Suppressor macrophage treated with lipopolysaccharide for 1 hour (primary cell): Measurements from ENCODE around the gene SMG9.
"Not testable (repeated sequence)": the region's sequence is repeated elsewhere in the genome, so short reads cannot be mapped to it uniquely, and the experiment has no call there.

Experiments
- DNase-seq, 3 donors: peaks; one replicate each; pipeline ENCODE4 v3.0.0-alpha.2; 2020 to 2022

SMG9 gene

DNA sequence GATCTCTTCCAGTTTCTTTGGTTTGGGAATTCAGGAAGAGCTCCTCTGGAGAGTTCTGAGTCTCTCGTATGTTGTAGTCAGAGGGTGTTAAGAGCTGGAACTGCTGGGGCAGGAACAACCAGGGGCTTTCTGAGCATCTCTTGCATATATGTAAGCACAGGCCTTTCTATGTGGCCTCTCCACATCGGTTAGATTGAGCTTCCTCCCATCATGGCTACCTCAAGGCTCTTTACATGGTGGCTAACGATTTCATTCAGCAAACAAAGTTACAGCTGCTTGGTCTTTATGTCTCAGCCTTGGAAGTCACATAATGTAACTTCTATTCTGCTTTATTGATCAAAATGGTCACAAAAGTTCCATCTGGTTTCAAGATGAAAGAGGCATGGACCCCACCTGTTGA lies 64.3 kb downstream of the SMG9 start:
- DNase-seq, result no peak

GRCh38 chr19:43688059-43688701 lies 66.6 kb downstream of the SMG9 start:
- DNase-seq, result peak; percentile 56 to 61 (median 57)

DNA sequence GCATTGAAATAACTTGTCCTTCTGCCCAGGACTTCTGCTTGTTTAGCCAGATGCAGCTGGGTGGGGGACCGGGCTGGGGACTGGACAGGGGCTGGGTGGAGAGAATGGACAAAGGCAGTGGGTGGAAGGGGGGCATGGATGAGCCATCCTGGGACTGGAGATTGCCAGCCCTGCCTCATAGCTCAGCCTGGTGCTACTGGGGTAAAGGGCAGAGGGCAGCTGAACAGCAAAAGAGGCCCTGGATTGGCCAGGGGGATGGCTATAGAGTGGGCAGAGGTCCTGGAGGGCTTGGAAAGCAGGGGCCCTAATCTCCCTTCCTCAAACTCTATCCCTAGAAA lies 67.1 kb downstream of the SMG9 start:
- peak in 1 of 3 donors; percentile 28 for DNase-seq

GRCh38 chr19:43684326-43684725 lies 70.4 kb downstream of the SMG9 start:
- DNase-seq, result peak; percentile 67 to 71 (median 71)

GRCh38 chr19:43683905-43684304 lies 70.9 kb downstream of the SMG9 start:
- no peak for DNase-seq

DNA sequence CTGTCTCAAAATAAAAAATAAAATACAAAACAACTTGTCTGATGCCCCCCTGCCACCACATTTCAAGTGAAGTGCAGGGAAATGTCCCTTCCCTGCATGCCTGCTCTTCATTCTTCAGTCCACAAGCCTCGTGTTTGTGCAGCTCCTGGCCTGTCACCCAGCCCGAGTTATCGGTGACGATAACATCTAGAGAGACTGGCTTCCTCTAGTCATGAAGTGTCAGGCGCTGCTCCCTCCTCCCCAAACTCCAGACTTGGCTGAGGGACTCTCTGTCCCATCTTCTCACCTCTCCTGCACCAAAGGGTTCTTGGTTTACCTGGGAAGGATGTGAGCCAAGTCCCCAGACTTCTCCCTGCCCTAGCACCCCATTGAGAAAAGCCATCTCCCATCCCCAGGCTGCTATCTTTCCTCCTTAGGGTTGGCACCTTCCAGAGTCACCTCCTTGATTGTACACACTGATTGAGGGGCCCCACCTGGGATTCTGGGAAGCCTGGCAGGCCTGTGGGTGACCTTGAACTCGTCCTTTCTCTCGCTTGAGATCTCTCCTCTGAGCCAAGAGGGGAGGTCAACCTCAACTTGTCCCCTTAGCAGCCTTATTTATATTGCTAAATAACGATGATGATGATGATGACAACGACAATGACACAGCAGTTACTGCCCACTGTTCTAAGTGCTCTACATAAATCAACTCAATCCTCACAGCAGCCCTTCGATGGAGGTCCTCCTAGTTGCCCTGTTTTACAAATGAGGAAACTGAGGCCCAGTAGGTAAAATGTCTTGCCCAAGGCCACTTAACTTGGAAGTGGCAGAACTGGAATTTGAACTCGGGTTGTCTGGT lies 71.7 kb downstream of the SMG9 start:
- DNase-seq, result no peak

GRCh38 chr19:43682269-43682668 lies 72.5 kb downstream of the SMG9 start:
- DNase-seq, result not testable (repeated sequence)

DNA sequence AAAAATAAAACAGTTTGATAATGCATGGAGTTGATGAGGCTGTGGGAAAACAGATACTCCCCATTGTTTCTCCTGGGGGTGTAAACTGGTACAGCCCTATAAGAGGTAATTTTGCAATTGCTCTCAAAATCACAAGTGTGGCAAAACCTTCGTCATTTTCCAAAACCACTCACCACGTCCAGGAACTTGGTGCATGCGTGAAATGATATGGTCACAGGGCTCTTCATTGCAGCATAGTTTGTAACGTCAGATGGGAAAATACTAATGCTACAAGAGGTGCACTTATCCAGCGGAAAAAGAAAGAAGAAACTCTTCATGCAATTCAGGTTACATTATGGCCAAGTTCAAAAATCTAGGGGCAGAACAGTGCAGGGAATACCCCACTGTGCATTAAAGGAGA lies 72.9 kb downstream of the SMG9 start:
- peak; percentile 51 to 75 (median 62) for DNase-seq

- no peak for DNase-seq
These were observed 76.1 kb downstream of the SMG9 start for GRCh38 chr19:43678512-43679261.
